Measurements from ENCODE around the gene SELENOO. TPM values are rescaled to one million over a fixed set of nuclear protein-coding genes. Genes with fewer than 3 reads are reported as not detected.
A peak's percentile ranks its signal among the peaks of the same experiment; 100 is the strongest.

Gene SELENOO
- total and polyA plus RNA-seq, 2 donors from 2014 or later = 19.7 to 42.8 TPM

DNA sequence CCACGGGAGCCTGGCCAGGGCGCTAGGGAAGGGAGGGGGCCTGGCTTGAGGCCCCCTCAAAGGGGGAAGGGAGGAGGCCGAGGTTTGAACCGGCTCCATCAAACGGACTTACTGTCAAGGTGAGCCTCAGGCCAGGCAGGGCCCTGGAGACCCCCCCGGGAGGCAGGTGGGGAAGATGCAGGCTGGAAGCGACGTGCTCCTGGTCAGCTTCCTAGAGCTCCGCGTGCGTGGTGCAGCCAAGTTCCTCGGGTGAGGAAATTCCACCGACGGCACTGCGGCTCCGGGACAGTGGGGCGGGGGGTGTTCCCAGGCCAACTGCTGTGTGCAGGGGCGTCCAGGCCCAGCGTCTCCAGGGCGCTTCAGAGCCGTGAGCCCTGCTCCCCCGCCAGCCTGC, 22.3 kb upstream of the SELENOO start:
- Histone ChIP-seq H3K36me3 (ENCODE audit: control insufficient read depth in 2 of 3, insufficient read depth in 3 of 3, low read length in 3 of 3) (no peaks in the 10 kb centered on the region), H3K4me3 (ENCODE audit: low read length in 3 of 3) (no peak overlapping the region), H3K9ac (ENCODE audit: low read length in 3 of 3) (no peak overlapping the region), H3K4me1 (ENCODE audit: control insufficient read depth in 2 of 3, insufficient read depth in 2 of 3, low read depth in 1 of 3, low read length in 3 of 3) (peaks cover 0 to 14% (median 6%) of the 10 kb centered on the region in 3 donors), H3K27me3 (ENCODE audit: control insufficient read depth, insufficient read depth, low read length) (no peaks in the 10 kb centered on the region), H3K9me3 (ENCODE audit: control insufficient read depth in 2 of 3, insufficient read depth in 1 of 3, low read length in 3 of 3) (no peaks in the 10 kb centered on the region), H3K27ac (ENCODE audit: low read depth in 2 of 2, low read length in 2 of 2) (no peak overlapping the region)
- intact Hi-C loops (cut with DNase I) = no loop called here
- no peak for FAIRE-seq
- TF ChIP-seq, protein P1, sequence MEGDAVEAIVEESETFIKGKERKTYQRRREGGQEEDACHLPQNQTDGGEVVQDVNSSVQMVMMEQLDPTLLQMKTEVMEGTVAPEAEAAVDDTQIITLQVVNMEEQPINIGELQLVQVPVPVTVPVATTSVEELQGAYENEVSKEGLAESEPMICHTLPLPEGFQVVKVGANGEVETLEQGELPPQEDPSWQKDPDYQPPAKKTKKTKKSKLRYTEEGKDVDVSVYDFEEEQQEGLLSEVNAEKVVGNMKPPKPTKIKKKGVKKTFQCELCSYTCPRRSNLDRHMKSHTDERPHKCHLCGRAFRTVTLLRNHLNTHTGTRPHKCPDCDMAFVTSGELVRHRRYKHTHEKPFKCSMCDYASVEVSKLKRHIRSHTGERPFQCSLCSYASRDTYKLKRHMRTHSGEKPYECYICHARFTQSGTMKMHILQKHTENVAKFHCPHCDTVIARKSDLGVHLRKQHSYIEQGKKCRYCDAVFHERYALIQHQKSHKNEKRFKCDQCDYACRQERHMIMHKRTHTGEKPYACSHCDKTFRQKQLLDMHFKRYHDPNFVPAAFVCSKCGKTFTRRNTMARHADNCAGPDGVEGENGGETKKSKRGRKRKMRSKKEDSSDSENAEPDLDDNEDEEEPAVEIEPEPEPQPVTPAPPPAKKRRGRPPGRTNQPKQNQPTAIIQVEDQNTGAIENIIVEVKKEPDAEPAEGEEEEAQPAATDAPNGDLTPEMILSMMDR (IDR thresholded peaks at IDR 0.05; ENCODE audit: borderline replicate concordance, extremely low read depth, insufficient read depth) = no peak
- DNase-seq = peak in 1 of 5 donors; percentile 71

DNA sequence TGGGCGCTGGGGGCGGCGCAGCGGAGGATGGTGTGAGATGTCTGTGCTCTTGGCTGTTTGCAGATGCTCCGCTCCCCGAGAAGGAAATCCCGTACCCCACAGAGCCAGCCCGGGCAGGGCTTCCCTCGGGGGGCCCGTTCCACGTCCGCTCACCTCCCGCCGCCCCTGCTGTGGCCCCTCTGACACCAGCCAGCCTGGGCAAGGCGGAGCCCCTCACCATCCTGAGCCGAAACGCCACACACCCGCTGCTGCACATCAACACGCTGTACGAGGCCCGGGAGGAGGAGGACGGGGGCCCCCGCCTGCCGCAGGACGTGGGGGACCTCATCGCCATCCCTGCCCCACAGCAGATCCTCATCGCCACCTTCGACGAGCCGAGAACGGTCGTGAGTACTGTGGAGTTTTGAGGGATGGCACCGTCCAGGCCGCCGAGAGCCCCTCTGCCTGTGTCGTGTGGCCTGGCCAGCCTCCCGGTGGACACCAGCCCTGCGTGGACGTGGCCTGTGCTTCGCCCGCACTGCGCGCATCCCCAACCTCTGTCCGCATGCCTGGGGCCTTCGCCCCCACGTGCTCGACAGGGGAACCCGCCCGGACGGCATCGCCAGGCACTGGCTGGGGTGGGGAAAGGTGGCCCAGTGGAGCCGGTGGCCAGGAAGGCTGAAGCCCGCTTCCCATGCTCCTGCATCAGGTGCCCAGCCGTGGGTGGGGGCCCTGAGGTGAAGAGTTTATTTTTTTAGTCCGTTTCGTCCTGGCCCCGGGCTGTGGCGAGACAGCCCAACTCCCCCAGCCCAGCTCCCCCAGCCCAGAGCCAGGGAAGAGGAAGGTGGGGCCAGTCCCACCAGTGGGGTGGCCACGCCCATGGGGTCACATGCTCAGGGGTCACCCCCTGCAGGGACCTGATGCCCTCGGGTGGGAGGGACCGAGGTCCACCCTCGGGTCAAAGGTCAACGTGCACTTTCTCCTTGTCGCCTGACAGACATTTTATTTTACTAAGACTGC, 21.6 kb upstream of the SELENOO start:
- DNase-seq (peak in 1 of 5 donors; percentile 76), FAIRE-seq (no peak)
- Histone ChIP-seq H3K4me1 (ENCODE audit: control insufficient read depth in 2 of 3, insufficient read depth in 2 of 3, low read depth in 1 of 3, low read length in 3 of 3) (peaks cover 0 to 17% (median 6%) of the 10 kb centered on the region in 3 donors), H3K4me3 (ENCODE audit: low read length in 3 of 3) (no peak overlapping the region), H3K9me3 (ENCODE audit: control insufficient read depth in 2 of 3, insufficient read depth in 1 of 3, low read length in 3 of 3) (no peaks in the 10 kb centered on the region), H3K36me3 (ENCODE audit: control insufficient read depth in 2 of 3, insufficient read depth in 3 of 3, low read length in 3 of 3) (no peaks in the 10 kb centered on the region), H3K27me3 (ENCODE audit: control insufficient read depth, insufficient read depth, low read length) (no peaks in the 10 kb centered on the region), H3K27ac (ENCODE audit: low read depth in 2 of 2, low read length in 2 of 2) (no peak overlapping the region), H3K9ac (ENCODE audit: low read length in 3 of 3) (no peak overlapping the region)
- intact Hi-C loops (cut with DNase I) = no loop called here
- TF ChIP-seq, protein P1 (IDR thresholded peaks at IDR 0.05; ENCODE audit: borderline replicate concordance, extremely low read depth, insufficient read depth) = no peak

DNA sequence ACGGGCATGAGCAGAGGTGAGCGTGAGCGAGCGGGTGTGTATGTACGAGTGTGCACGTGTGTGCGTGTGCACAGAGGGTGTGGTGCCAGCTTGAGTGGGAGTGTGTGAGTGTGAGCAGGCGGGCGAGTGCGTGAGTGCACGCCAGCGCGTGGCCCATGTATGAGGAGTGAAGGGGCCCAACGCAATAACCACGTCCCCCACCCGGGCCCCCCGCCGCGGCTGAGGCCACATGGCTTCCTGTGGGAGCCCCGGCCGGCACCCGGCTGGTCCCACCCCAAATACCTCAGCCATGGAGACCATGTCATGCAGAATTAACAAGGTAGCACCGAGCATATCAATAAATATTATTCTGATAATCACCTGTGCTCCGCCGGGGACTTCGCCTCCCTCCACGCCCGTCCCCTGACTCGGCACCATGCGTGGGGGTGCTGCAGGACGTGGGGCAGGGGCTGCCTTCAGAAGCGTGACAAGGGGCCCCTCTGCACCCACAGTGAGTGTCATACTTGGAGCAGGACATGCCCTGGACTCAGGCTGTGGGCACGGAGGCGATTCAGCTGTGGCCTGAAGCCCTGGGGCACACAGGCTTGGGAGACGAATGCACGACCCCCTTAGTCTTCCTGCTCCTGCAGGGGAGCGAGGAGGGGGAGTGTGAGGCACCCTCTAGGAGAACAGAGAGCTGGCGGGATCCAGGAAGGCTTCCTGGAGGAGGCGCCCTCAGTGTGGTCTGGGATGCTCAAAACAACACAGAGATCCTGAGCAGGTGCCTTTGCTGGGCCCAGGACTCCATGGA, 20.7 kb upstream of the SELENOO start:
- Histone ChIP-seq H3K36me3 (ENCODE audit: control insufficient read depth in 2 of 3, insufficient read depth in 3 of 3, low read length in 3 of 3) (no peaks in the 10 kb centered on the region), H3K4me1 (ENCODE audit: control insufficient read depth in 2 of 3, insufficient read depth in 2 of 3, low read depth in 1 of 3, low read length in 3 of 3) (peaks cover 0 to 23% (median 6%) of the 10 kb centered on the region in 3 donors), H3K9ac (ENCODE audit: low read length in 3 of 3) (no peak overlapping the region), H3K9me3 (ENCODE audit: control insufficient read depth in 2 of 3, insufficient read depth in 1 of 3, low read length in 3 of 3) (no peaks in the 10 kb centered on the region), H3K4me3 (ENCODE audit: low read length in 3 of 3) (no peak overlapping the region), H3K27me3 (ENCODE audit: control insufficient read depth, insufficient read depth, low read length) (no peaks in the 10 kb centered on the region), H3K27ac (ENCODE audit: low read depth in 2 of 2, low read length in 2 of 2) (no peak overlapping the region)
- TF ChIP-seq, protein P1 (IDR thresholded peaks at IDR 0.05; ENCODE audit: borderline replicate concordance, extremely low read depth, insufficient read depth) = no peak
- FAIRE-seq = no peak
- DNase-seq = peak in 2 of 5 donors; percentile 53 to 62
- intact Hi-C loops (cut with DNase I) = no loop called here
